GM12878 (cell line): ENCODE measurements around the gene KRTAP1-3. TPM values are rescaled to one million over a fixed set of nuclear protein-coding genes. Genes with fewer than 3 reads are reported as not detected.

Source experiments
- ATAC-seq: fragments of 200-7000 bp; cut with Tn5 transposase; 3 replicates; pipeline ENCODE4 v1.9.1; 2020; ENCODE audit warnings: mild to moderate bottlenecking, moderate library complexity
- BruUV-seq: library from RNA; stranded (reverse); fragments of 400-500 nt; replicated peaks from 2 replicates; lab custom pipeline; 2021; lab: Mats Ljungman, UMichigan
- CTCF ChIA-PET: fragments of 300-600 bp; sonication (Branson Sonifier 250); formaldehyde crosslinking; extraction: SDS; loops from one replicate; lab custom pipeline; 2021; ENCODE audit warnings: inconsistent platforms; lab: Yijun Ruan, JAX
- POLR2A ChIA-PET: fragments of 350-600 bp; formaldehyde crosslinking; extraction: SDS; loops from one replicate; lab custom pipeline; 2021; ENCODE audit warnings: inconsistent platforms; lab: Charles Lee
- RAD21 ChIA-PET: fragments of 300-600 bp; sonication (Branson Sonifier 250); formaldehyde crosslinking; loops from one replicate; lab custom pipeline; 2023; ENCODE audit warnings: antibody characterized with exemption; ENCODE audit not compliant: unreplicated experiment; lab: Charles Lee
- SMC1A ChIA-PET: fragments of 300-600 bp; sonication (Branson Sonifier 250); formaldehyde crosslinking; loops from one replicate; lab custom pipeline; 2023; ENCODE audit not compliant: unreplicated experiment, uncharacterized antibody; lab: Charles Lee
- DNase-seq: peaks from one replicate; pipeline ENCODE4 v3.0.0-alpha.2; 2011; ENCODE audit warnings: low read depth, low spot score
- FAIRE-seq: peaks from 3 replicates; lab custom pipeline; 2011; peaks lifted over from hg19 to GRCh38; lab: Jason Lieb, UNC
- H2AFZ ChIP-seq: 2 replicates; pipeline ENCODE4 v1.6.0; 2011; ENCODE audit warnings: low read depth, low read length, control low read depth; ENCODE audit not compliant: control insufficient read depth
- H3K27ac ChIP-seq: 2 replicates; pipeline ENCODE4 v1.5.1; 2011; ENCODE audit warnings: control low read depth; ENCODE audit not compliant: control insufficient read depth, insufficient read depth
- H3K27me3 ChIP-seq, 2 experiments: replicated peaks in 1 of 2; 2 replicates each; pipeline versions ENCODE4 v1.6.0 to v1.6.1; 2011; ENCODE audit warnings: low read length in 1 of 2; ENCODE audit not compliant: control insufficient read depth in 2 of 2, insufficient read depth in 2 of 2
- H3K36me3 ChIP-seq, 2 experiments: 2 replicates each; pipeline ENCODE4 v1.5.1; 2011; ENCODE audit warnings: low read length in 1 of 2; ENCODE audit not compliant: control insufficient read depth in 2 of 2, insufficient read depth in 2 of 2
- H3K4me1 ChIP-seq: 2 replicates; pipeline ENCODE4 v1.6.1; 2011; ENCODE audit warnings: mild to moderate bottlenecking, low read length, moderate library complexity, mixed read lengths; ENCODE audit not compliant: control insufficient read depth, insufficient read depth
- H3K4me2 ChIP-seq: 2 replicates; pipeline ENCODE4 v1.6.0; 2011; ENCODE audit warnings: control low read depth; ENCODE audit not compliant: control insufficient read depth, insufficient read depth
- H3K4me3 ChIP-seq: fragments of 200-600 bp; sonication (generic); 2 replicates; pipeline ENCODE4 v1.5.1; 2016
- H3K79me2 ChIP-seq: 2 replicates; pipeline ENCODE4 v1.6.0; 2011; ENCODE audit warnings: low read length; ENCODE audit not compliant: control insufficient read depth, insufficient read depth
- H3K9ac ChIP-seq: 2 replicates; pipeline ENCODE4 v1.8.0; 2011; ENCODE audit warnings: low read length, control low read depth, mixed read lengths; ENCODE audit not compliant: control insufficient read depth, insufficient read depth
- H3K9me3 ChIP-seq: replicated peaks from 3 replicates; pipeline ENCODE4 v1.5.1; 2011; ENCODE audit warnings: mild to moderate bottlenecking, low read length; ENCODE audit not compliant: control insufficient read depth, insufficient read depth
- H4K20me1 ChIP-seq: 2 replicates; pipeline ENCODE4 v1.6.0; 2011; ENCODE audit not compliant: control insufficient read depth, insufficient read depth
- CREM ChIP-seq: IDR thresholded peaks from 2 replicates; pipeline ENCODE4 v1.6.1; 2014; ENCODE audit warnings: antibody characterized with exemption, low read depth
- ETV6 ChIP-seq, 2 experiments: fragments of 450-650 bp in 1 of 2; IDR thresholded peaks in 1 of 2; conservative IDR thresholded peaks in 1 of 2; 2 replicates each; pipeline ENCODE4 v1.6.1; 2014; ENCODE audit warnings: antibody characterized with exemption in 1 of 2, borderline replicate concordance in 1 of 2, low read depth in 1 of 2, mild to moderate bottlenecking in 1 of 2, moderate library complexity in 1 of 2
- FOXM1 ChIP-seq: IDR thresholded peaks from 2 replicates; pipeline ENCODE4 v1.6.1; 2012; ENCODE audit warnings: low read depth, mild to moderate bottlenecking, inconsistent platforms, low read length, moderate library complexity
- HCFC1 ChIP-seq: fragments of 150-350 bp; IDR thresholded peaks from 2 replicates; pipeline ENCODE4 v1.6.1; 2014; ENCODE audit warnings: low read length
- IRF3 ChIP-seq: fragments of 450-650 bp; IDR thresholded peaks from 2 replicates; pipeline ENCODE4 v1.6.1; 2014; ENCODE audit warnings: mild to moderate bottlenecking
- MAX ChIP-seq: IDR thresholded peaks from 2 replicates; pipeline ENCODE4 v1.6.1; 2012; ENCODE audit warnings: low read depth, low read length, improper control_type of control experiment
- MEF2A ChIP-seq: IDR thresholded peaks from 2 replicates; pipeline ENCODE4 v1.6.1; 2011; ENCODE audit warnings: low read depth, mild to moderate bottlenecking, low read length, moderate library complexity; ENCODE audit not compliant: insufficient read depth
- MTA3 ChIP-seq: IDR thresholded peaks from 2 replicates; pipeline ENCODE4 v1.6.1; 2012; ENCODE audit warnings: low read length, inconsistent platforms, borderline replicate concordance
- POLR2AphosphoS5 ChIP-seq: IDR thresholded peaks from 2 replicates; pipeline ENCODE4 v1.6.1; 2011; ENCODE audit warnings: mild to moderate bottlenecking, low read length, inconsistent platforms
- RAD51 ChIP-seq: fragments of 450-650 bp; IDR thresholded peaks from 2 replicates; pipeline ENCODE4 v1.6.1; 2016; ENCODE audit warnings: moderate library complexity, mild to moderate bottlenecking, inconsistent platforms
- YBX1 ChIP-seq: fragments of 450-650 bp; IDR thresholded peaks from 2 replicates; pipeline ENCODE4 v1.6.1; 2016; ENCODE audit warnings: antibody characterized with exemption
- ZNF217 ChIP-seq: fragments of 450-650 bp; IDR thresholded peaks from 2 replicates; pipeline ENCODE4 v1.6.1; 2017; ENCODE audit warnings: antibody characterized with exemption, mild to moderate bottlenecking
- ZNF24 ChIP-seq: fragments of 450-650 bp; IDR thresholded peaks from 2 replicates; pipeline ENCODE4 v1.6.1; 2017; ENCODE audit warnings: antibody characterized with exemption, mild to moderate bottlenecking
- ZNF592 ChIP-seq: fragments of 450-650 bp; IDR thresholded peaks from 2 replicates; pipeline ENCODE4 v1.6.1; 2017; ENCODE audit warnings: mild to moderate bottlenecking, moderate library complexity
- ZNF687 ChIP-seq: fragments of 450-650 bp; IDR thresholded peaks from 2 replicates; pipeline ENCODE4 v1.6.1; 2017; ENCODE audit warnings: mild to moderate bottlenecking, moderate library complexity
- WGBS: methylation state at CpG from one replicate; pipeline ENCODE4 v1.1.6; 2016; ENCODE audit warnings: low lambda C conversion rate; ENCODE audit not compliant: insufficient replicate concordance, insufficient coverage; ENCODE audit errors: missing lambda C conversion rate; 5-methylcytosine and 5-hydroxymethylcytosine counted together
- in situ Hi-C: fragments of 300-500 bp; cut with MboI; formaldehyde crosslinking; loops from 9 replicates; pipeline ENCODE4 v1.14.3; 2018; ENCODE audit warnings: mixed read lengths
- intact Hi-C: fragments of 100-400 bp; cut with micrococcal nuclease; formaldehyde crosslinking; loops from one replicate; pipeline ENCODE4 v1.14.2; 2022; ENCODE audit not compliant: unreplicated experiment
- polyA plus RNA-seq, 11 experiments: library from polyadenylated mRNA; depleted of rRNA in 4 of 11; unstranded in 6 of 11; stranded (reverse) in 5 of 11; fragments of >200 nt; fragmentation: Nextera tagmentation in 4 of 11; fragmentation: Illumina TruSeq in 1 of 11; extraction: Ambion mirVana in 4 of 11; extraction: Trizol in 1 of 11; gene quantifications; 1 replicate in 1 of 11; 2 replicates in 10 of 11; pipeline versions ENCODE4 v1.2.1 to v1.2.3, GENCODE V29; 2011 to 2016; ENCODE audit warnings: inconsistent platforms in 2 of 11, missing spikeins in 2 of 11, low read depth in 1 of 11
- total RNA-seq, 4 experiments: library from RNA; depleted of rRNA in 3 of 4; stranded (reverse); fragments of >200 nt in 3 of 4; fragmentation: Illumina TruSeq in 1 of 4; extraction: Trizol in 1 of 4; gene quantifications; 2 replicates each; pipeline versions ENCODE4 v1.2.1 to v1.2.3, GENCODE V29; 2013 to 2021

KRTAP1-3 gene
- total and polyA plus RNA-seq, 10 of the 15 experiments (the other 5 are each of a cell fraction or from before 2014, with no cell fraction given): not detected

GRCh38 chr17:40993839-40994238, 40.8 kb downstream of the KRTAP1-3 start, which contains the start of gene KRTAP3-3:
KRTAP3-3 (minus strand) TSS chr17:40994164; CDS start chr17:40994097, 67 bp downstream.
- Histone ChIP-seq H3K4me2 (no peak within 1 kb of the TSS), H3K36me3 (no peaks in the 10 kb centered on the region), H3K27me3 (peaks cover 0 to 8% of the 10 kb centered on the region in 2 experiments; a peak in 1 of 4 replicates), H3K27ac (no peak within 1 kb of the TSS), H3K4me1 (no peaks in the 10 kb centered on the region), H4K20me1 (no peaks in the 10 kb centered on the region), H3K79me2 (no peaks in the 10 kb centered on the region), H3K9ac (no peak within 1 kb of the TSS), H3K4me3 (no peak within 1 kb of the TSS), H3K9me3 (no peaks in the 10 kb centered on the region), H2AFZ (no peak within 1 kb of the TSS)
- no peak for FAIRE-seq
- WGBS: 37% methylated on average over 3 of the region's 4 CpGs
- ChIA-PET SMC1A (no interaction called here), RAD21 (no interaction called here), CTCF (no interaction called here), POLR2A (no interaction called here)
- DNase-seq: no peak
- in situ Hi-C loops: no loop called here
- no peak for ATAC-seq
- intact Hi-C loops: no loop called here
- no TSS peak for BruUV-seq
- TF ChIP-seq YBX1 (no peak), MTA3 (no peak), FOXM1 (no peak), ZNF24 (no peak), POLR2AphosphoS5 (no peak), IRF3 (no peak), ZNF592 (no peak), MEF2A (no peak), CREM (no peak), ETV6 (conservative IDR thresholded peaks at IDR 0.05 in 1 of 2, IDR thresholded peaks at IDR 0.05 in 1 of 2; ENCODE audit: borderline replicate concordance in 1 of 2, low read depth in 1 of 2) (no peak), RAD51 (no peak), HCFC1 (no peak), ZNF217 (no peak), ZNF687 (no peak), MAX (no peak)
